NCI-H1092 treated with DMSO at 0.1 percent for 48 hours (cell line): Measurements from ENCODE around the gene CDC73.
"Not testable (repeated sequence)": the region's sequence is repeated elsewhere in the genome, so short reads cannot be mapped to it uniquely, and the experiment has no call there.

Experiments
- DNase-seq: peaks from one replicate; lab custom pipeline; 2025; lab: John Stamatoyannopoulos, UW

The CDC73 gene

DNA sequence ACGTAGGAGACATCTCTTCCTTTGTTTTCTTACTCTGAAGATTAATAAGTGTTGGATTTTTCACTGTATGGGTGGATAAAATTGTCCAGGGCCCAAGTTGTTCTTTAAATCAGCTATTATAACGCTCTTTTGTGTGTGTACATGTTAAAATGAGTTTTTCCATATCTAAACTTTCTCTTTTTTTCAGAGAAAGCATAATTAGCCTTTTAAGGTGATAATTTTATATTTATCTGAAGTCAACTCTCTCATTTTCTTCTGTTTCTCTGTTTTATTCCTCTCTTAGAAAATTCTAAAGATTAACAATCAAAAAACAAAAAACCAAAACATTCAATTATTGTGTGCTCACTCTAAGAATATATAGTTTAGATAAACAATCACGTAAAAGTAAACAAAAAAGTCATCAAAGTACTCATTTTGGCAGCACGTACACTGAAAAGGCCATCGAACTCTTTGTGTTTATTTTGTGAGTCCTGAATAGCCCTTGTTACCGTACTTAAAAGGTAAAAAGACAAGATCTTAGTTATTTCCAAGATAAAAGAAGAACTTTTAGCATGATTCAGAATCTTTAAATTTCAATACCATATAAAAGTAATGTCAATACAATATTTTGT lies 7.2 kb upstream of the CDC73 start:
- DNase-seq, result no peak

DNA sequence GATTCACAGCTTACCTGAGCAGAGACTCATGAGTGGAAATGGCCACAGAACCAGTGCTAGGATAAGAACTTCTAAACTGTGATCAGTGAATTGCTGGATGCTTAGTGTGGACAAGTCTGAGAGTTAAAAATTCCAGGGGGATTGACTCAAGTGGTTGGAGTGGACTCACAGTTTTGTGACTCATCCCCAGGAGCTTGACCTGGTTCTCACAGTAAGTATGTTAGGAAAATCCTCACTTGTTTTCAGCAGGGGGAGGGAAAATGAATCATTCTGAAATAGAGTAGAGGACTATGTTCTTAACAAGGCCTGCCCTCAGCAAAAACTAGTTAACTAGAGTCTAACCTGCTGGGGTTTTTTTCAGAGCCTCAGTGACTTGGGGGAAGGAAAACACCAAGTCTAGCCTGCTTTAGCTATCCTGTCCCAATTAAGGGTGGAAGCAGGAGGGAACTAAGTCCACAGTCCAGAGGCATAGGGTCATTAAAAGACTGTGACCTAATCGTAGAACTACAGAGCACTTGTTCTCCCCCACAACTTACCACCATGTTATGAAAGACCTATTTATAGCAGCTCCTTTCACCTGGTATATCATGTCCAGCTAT lies 6.1 kb upstream of the CDC73 start:
- DNase-seq, result no peak

DNA sequence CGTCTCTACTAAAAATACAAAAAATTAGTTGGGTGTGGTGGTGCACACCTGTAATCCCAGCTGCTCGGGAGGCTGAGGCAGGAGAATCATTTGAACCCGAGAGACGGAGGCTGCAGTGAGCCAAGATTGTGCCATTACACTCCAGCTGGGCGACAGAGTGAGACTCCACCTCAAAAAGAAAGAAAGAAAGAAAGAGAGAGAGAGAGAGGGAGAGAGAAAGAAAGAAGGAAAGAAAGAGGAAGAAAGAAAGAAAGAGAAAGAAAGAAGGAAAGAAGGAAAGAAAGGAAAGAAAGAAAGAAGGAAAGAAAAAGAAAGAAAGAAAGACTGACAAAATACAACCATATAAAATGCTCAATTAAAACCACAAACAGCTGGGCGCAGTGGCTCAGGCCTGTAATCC lies 4.7 kb upstream of the CDC73 start:
- DNase-seq, result not testable (repeated sequence)

DNA sequence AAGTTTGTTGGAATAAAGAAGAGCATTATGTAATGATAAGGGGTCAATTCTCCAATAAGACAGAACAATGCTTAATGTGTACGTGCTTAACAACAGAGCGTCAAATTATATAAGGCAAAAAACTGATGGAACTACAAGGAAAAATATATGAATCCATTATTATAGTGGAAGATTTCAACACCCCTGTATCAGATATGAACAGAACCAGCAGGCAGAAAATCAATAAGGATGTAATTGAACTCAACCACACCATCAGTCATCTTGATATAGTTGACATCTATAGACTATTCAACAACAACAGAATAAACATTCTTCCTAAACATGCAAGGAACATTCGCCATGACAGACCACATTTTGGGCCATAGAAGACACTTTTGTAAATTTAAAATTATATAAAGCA lies 3.6 kb upstream of the CDC73 start:
- no peak for DNase-seq

DNA sequence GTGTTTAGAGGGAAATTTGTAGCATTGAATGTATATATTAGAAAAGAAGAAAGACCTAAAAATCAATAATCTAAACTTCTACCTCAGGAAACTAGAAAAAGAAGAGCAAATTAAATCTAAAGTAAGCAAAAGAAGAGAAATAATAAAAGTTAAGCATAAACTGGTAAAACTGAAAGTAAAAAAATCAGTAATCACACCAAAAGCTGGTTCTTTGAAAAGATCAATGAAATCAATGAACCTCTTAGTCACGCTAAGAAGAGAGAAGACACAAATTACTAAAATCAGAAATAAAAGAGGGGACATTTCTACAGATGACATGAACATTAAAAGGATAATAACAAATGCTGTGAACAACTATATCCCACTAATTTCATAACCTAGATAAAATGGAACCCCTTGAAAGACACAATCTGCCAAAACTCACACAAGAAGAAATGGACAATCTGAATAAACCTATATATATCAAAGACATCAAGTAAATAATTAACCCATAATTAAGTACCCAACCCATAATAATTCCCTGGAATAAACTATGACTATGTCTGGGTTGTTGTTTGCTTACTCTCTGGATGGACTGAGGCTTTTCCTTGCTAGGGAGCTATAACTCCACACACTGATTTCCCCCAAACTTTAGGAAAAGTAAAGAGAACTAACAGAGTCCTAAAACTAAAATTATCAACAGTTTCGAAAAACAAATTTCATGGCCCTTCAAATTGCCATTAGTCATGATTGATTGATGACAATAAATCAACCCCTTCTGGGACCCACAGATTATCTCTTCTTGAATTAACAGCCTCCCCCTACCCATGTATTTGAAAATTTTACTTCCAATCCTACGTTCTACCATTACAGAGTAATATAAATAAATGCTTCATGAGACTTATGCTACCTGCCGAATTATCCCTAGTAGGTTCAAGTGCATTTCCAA lies 2.8 kb upstream of the CDC73 start:
- no peak for DNase-seq

DNA sequence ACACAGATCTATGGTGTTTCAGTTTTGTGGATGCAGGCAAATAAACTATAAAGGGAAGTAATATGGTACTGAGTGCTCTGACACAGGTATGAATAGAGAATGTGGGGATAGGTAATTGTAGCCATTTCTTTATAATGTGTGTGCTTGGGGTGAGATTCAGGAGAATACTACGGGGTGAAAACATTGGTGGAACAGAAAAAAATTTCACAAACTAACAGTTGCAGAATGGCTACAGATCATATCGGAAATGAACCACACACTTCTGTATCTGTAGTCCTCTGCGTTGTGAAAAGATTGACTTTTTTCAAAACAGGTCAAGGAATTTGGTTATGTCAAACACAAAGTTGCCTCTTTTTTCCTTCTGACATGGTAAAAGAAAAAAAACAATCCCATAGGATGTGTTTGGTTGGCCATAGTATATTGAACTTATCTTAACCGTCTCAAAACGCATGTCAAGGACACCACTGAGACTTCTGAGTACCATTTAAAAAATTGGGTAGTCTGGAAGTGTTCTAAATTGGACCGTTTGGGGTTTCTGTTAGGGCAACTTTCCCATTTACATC lies 1.1 kb upstream of the CDC73 start:
- DNase-seq, result no peak

DNA sequence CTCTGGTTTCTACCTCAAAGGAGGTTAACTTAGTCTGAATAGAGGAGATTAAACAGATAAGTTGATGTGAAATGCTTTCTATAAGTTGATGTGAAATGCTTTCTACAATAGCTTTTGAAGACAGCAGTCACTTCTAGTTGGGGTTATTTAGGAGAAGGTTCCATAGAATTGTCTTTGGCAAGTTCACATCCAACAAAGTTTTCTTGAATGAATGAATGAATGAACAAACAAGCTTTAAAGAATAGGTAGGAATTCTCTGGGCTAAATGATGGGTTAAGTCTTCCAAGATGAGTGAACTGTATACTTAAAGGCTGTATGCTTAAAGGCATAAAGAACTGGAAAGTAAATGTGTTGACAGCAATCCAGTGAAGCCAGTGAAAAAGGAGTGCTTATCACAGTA lies 1.9 kb downstream of the CDC73 start:
- DNase-seq, result no peak

DNA sequence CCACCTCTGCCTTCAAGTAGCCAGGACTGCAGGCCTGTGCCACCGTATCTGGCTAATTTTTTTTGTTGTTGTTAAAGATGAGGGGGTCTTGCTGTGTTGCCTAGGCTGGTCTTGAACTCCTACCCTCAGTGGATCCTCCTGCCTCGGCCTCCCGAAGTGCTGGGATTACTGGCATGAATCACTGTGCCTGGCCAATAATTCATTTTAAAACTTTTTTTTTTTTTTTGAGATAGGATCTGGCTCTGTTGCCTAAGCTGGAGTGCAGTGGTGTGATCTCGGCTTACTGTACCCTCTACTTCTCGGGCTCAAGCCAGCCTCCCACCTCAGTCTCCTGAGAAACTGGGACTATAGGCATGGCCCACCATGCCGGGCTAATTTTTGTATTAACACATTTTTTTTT lies 3.5 kb downstream of the CDC73 start:
- no peak for DNase-seq

DNA sequence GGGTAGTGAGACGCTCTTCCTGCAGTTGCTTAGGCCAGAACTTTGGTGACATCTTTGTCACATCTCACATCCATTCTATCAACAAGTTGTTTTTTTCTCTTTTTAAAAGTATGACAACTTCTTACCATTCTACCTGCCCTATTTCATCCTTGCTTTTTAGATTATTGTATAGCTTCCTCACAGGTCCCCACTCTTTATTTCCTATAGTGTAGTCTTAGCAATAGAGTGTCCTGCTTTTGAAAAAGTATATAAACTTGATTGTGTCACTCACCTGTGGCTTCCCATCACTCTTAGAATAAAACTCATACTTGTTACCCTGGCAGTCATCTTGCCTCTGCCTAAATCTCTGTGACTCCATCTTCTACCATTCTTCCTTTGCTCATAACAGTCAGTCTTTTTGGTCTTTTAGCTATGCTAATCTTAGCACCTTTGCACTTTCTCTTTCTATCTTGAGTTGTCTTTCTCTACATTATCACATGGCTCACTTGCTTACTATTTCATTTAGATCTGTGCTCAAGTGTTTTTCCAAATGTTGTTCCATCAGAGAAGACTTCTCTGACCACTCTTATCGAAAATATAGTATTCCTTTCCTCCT lies 9.5 kb downstream of the CDC73 start:
- DNase-seq, result no peak

DNA sequence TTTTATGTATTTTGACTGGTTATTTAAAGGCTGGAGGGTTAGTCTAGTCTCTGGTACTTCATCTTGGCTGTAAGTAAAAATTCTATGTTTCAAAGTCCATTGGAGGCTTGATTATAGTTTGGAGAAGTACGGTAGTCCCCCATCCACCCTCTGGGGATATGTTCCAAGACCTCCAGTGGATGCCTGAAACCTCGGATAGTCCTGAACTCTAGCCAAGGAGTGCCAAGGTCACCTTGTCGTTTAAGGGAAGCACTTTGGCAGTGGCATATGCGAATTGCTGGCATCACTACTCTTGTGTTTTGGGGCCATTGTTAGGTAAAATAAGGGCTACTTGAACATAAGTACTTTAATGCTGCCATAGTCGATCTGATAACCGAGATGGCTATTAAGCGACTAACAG lies 18.4 kb downstream of the CDC73 start:
- DNase-seq, result no peak

DNA sequence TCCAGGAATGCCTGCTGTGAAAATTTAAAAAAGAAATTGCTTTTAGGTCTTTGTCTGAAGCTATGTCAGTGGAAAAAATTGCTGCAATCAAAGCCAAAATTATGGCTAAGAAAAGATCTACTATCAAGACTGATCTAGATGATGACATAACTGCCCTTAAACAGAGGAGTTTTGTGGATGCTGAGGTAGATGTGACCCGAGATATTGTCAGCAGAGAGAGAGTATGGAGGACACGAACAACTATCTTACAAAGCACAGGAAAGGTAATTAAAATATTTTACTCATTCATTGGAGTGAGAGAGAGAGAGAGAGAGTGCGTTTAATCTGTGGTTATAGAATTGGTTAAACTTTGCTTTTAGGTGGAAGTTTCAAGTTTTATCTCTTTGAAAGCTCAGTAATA lies 20.0 kb downstream of the CDC73 start:
- no peak for DNase-seq

DNA sequence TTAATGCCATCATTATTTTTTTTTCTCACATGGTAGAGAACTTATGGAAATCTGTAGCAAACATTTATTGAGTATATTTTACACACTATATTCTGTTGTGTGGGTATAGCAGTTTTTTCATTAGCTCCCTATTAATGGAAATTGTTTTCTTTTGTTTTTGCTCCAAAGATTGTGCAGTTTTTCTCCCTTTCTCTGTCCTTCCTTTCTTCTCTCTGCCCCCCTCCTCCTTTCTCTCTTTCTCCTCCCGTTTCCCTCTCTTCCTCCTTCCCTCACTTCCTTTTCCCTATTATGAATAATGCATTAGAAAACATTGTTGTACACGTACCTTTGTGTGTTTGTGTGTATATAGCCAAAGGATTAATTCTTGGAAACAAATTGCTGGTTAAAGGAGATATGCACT lies 20.6 kb downstream of the CDC73 start:
- no peak for DNase-seq

DNA sequence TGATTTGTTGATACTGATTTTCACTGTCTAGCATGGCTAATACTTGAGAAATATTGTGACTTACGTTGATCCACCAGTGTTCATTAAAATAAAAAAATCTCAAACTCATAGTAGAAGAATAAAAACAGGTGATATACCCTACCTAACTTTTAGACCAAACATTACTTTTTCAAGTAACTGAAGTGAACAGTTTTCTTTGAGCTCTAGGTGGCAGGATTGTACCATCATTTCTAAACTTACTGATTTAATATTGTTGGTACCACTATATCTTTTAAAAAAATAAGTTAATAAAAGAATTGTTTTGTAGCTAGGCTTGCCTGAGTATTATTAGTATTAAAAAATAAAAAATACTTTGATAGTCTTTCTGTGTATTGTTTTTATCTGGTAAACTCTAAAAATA lies 21.5 kb downstream of the CDC73 start:
- DNase-seq, result no peak

DNA sequence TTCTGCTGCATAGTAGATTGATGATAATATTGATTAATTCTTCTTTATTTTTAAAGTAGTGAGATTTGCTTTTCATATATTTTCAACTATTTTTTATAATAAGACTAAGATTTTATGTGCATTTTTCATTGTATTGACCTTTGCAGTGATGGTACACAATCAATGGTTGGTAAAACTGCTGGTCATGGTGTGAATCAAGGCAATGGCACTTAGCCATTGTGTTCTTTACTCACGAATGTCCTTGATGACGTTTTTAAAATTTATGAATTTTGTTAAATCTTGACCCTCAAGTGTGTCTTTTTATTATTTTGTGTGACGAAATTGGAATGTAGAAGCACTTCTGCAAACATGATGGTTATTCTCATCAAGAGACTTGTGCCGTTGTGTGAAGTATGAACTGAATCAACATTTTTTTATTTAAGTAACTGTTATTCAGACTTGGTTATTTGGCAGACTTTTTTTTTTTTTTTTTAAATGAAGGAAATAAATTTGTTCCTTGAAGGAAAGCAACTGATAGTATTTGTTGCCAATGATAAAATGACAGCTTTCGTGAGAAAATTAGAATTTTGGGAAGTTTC lies 22.6 kb downstream of the CDC73 start:
- no peak for DNase-seq

DNA sequence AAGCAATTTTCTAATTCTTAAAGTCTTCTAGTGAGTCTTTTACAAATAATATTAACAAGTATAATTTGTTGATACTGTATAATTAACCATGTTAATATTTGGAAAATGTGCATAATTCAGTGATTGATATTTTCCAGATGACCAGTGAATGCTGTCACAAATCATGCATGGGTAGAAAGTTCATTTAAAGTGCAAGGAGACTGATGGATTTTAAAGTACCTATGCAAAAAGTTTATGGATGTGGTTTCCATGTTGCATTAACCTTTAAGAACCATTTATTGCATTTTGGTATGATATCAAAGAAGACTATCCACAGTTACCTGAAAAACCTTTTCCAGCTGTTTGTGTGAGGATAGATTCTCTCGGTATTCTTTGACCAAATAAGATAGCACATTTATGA lies 23.2 kb downstream of the CDC73 start:
- no peak for DNase-seq

DNA sequence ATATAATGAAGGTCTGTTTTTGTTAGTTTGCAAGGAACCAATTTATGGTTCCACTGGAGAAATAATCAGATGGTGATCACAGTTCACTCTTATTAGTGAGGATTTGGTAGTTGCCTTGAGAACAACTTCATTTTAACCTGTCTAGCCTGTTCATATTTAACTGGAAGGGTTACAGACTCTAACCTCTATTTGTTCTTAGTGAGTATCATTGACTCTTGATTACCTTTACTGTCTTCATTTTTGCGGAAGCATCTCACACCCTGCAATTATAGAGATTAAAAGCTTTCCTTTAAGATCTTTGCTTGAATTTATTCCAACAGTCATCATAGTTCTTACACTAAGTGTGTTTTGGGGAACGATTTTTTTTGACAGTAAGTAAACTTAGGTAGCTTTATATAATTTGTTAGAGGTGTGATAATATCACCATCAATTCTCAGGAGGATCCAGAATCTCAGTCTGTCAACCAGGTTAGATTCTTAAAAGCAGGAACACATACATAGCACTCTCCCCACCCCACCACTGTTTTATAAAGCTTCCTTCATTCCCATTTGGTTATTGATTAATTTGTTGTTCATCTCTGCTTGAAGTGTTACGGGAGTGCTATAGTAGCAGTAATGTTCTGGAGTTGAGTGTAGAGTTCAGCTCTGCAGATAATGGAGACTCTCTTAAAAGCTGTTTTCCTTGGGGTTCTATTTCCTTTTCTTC lies 34.4 kb downstream of the CDC73 start:
- DNase-seq, result no peak

DNA sequence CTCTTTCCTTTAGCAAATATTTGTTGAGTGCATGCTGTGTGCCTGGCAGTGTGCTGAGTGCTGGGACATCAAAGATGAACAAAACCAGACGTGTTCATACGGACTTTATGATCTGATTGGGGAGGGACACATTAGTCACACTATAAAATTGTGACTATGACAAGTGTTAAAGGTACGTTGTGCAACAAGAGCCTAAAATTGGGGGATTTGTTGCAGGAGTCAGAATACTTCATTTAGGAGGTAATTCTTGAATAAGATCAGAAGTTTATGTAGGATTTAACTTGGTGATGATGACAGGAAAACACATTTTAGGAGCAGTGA lies 35.0 kb downstream of the CDC73 start:
- DNase-seq, result no peak

DNA sequence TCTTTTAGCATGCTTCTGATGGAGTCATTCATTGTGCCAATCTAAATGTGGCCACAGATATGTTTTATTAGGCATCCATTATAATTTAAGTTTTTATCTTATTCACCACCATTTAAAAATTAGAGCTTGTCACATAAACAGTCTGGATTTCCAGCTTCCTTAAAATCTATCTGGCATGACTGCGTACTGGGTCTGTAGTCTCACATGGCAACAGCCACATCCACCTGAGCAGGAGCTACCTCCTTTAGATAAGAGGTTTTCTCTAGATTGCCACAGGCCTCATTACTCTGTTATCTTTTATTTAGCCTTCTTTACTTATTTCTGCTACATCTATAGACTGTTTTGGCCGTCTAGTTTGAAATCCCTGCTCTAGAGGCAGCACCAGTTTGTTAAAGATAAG lies 35.5 kb downstream of the CDC73 start:
- no peak for DNase-seq

DNA sequence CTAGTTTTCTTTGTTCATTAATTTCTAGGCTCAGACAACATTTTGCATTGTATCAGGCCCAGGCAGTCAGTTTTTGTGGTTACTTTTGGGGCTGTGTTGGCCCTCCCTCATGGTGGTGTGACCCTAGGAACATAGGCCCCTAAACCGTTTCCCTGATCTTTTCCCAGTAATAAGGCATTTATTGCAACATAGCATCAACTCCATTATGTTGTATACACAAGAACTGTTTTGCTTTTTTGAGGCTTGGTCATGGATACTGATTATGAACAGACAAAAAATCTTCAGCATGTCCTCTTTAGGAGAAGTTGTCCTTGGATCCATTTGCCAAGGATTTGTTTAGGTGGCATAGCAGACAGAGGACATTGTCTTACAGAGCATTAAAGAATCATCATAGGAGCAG lies 54.3 kb downstream of the CDC73 start:
- no peak for DNase-seq

DNA sequence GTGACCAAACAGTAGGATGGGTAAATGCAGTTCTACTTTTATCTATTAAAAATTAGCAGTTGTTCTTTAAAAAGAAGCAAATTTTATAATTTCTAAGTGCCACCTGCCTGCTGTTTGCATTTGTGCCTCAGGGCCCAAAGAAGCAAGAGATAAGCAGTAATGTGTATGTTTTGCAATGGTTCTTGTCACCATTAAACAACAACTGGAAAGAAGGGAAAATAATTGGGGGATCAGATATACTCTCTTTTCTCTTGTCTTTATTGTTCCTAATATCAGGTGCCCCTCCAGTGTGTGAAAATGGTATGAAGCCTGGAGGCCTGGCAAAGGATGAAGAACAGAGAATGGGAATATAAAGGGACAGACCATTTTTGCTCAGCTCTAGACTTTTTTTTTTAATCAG lies 55.0 kb downstream of the CDC73 start:
- no peak for DNase-seq

DNA sequence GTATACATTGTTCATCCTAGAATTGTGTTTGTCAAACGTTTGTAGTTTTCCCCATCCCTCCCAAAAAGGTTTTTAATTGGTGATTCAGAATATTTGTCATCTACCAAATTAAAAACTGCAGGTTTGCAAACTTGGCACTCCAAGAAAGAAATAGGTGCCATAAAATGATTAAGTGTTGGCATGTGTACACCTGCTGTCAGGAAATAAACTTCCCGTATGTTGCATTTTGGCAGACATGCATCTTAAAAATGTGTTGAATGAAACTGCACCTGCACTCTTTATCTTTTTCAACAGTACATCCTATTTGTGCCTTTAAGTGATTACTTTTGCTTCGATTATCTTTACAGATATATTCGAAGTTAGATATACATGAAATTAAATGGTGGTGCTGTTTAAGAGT lies 57.3 kb downstream of the CDC73 start:
- DNase-seq, result no peak

DNA sequence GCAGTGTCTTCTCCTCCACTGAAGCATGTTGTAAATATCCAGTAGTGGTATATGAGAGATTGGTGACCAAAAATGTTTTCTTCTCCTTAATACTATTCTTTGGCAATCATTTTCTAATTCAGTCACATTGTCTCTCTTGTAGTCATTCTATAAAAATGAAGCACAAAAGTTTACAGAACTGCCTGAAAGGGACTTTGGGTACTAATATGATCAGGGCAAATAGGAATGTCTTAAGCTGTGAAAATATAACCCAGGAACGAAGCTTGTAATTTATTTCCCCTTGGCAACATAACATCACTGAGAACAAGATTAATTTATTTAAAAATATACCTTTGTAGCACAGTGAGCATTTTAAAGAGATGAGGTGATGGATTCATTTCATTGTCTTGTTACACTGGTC lies 59.7 kb downstream of the CDC73 start:
- no peak for DNase-seq
